AG09309 (cell line): Measurements from ENCODE around the gene ARGFX.

Experiments
- DNase-seq: peaks from one replicate; pipeline ENCODE4 v3.0.0-alpha.2; 2010; ENCODE audit warnings: low read depth
- H3K4me3 ChIP-seq: 2 replicates; pipeline ENCODE4 v1.5.1; 2011; ENCODE audit warnings: mild to moderate bottlenecking, low read depth, low read length, moderate library complexity; ENCODE audit not compliant: control insufficient read depth
- TF ChIP-seq, protein P1 (sequence below): IDR thresholded peaks from 2 replicates; pipeline ENCODE4 v1.5.1; 2011; ENCODE audit warnings: mild to moderate bottlenecking, low read depth, low read length, inconsistent platforms; ENCODE audit not compliant: insufficient read depth, control insufficient read depth; ENCODE audit errors: missing control alignments

The ARGFX gene

DNA sequence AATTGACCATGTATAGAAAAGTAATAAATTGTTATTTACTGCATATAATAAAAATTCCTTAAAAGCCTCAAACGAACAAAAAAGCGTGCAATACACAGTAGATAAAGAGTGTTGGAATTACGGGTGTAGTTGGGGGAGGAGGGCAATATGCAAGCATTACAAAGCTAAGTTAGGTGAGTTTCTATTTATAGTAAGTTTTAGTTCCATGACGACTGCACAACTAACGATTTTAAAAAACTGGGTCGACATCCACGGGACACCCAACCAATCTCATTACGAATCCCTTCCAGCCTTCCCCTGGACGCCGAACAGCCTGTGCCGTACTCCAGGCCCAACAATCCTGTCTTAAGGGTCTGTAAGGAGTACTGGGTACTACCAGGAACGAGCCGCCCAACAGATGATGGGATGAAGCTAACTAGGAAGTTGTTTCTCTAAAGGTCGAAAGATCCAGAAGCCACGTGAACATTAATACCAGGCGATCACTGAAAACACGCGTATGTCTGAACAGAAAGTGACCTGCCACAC is 22.6 kb upstream of the ARGFX start:
- no peak for DNase-seq
- TF ChIP-seq, protein P1, sequence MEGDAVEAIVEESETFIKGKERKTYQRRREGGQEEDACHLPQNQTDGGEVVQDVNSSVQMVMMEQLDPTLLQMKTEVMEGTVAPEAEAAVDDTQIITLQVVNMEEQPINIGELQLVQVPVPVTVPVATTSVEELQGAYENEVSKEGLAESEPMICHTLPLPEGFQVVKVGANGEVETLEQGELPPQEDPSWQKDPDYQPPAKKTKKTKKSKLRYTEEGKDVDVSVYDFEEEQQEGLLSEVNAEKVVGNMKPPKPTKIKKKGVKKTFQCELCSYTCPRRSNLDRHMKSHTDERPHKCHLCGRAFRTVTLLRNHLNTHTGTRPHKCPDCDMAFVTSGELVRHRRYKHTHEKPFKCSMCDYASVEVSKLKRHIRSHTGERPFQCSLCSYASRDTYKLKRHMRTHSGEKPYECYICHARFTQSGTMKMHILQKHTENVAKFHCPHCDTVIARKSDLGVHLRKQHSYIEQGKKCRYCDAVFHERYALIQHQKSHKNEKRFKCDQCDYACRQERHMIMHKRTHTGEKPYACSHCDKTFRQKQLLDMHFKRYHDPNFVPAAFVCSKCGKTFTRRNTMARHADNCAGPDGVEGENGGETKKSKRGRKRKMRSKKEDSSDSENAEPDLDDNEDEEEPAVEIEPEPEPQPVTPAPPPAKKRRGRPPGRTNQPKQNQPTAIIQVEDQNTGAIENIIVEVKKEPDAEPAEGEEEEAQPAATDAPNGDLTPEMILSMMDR = no peak
- H3K4me3 ChIP-seq = peak overlapping the region; percentile 60

DNA sequence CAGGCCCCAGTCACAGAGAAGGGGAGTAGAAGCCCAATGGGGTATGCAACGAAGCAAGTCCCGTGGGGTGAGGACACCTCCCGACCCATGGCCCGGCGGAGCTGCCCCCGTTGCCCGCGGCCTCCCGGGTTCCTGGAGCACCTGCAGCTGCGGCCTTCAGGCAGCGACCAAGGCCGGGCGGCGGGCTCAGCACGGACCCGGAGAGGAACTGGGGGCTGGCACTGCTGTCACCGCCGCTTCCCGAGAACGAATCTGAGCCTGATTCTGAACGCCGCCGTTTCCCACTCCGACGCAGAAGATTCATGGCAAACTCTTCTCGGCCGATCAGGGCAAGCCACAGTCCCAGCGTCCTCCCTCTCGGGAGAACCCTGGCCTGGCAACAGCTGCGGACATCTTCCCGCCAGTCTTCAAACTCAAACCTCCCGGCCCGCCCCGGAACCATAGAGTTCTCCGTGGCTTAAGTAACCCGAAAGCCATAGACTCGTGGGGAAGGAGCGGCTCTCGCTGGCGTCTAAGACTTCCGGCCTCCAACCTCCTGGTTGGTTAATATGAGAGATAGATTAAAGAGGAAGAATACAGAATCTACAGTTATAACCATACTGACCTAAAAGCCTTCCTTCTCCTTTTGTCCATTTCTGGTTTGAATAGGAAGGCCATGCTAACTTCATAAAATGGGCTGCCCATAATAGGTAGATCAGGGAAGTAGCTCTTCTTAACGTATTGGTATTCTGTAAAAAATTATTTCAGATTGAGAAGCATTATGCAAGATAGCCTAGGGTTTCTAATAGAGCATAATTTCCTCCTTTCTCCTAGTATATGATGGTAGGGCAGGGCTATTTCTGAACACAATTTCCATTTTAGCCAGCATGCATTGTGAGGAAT is 21.9 kb upstream of the ARGFX start, which contains the start of gene POLQ:
POLQ (minus strand) TSS at position 415 of the 882 bp plus-strand sequence; CDS start at position 304, 111 bp downstream.
- TF ChIP-seq, protein P1 = no peak
- H3K4me3 ChIP-seq = peak within 1 kb of the TSS; percentile 60
- DNase-seq = peak; percentile 79

DNA sequence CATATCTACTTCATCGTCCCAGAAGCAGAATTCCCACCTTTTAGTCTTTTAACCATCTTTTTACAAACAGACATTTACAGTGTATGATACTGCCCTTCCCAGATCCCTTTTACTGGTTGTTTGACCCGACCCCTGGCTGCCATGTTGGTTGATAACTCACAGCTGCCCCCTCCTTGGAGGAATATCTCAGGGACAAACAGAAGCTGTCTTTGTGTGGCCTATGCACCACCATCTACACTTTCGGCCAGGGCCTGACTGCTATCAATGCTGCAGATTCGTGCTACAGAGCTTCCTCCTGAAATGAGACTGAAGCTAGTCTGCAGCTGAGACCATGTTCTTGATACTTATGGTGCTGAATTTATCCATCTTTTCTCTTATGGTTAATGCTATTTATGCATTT is 15.4 kb upstream of the ARGFX start:
- DNase-seq = no peak
- H3K4me3 ChIP-seq = no peak overlapping the region
- TF ChIP-seq, protein P1 = no peak

DNA sequence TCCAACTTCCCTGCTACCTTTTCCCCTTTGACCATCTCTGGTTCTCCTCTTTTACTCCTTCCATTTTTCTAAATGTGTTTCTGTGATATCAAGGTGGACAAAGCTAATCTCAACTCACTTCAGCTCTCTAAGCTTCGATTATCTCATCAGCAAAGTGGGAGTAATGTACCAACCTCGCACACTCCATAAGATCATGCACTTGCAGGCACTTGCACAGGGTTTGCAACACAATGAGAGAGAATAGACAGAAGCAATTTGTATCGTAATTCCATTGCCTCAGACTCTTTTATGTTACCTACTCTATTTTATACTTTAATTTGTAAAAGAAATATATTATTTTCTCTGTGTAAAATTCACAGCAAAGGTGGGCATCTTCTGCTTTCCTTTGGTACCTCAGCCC is 15.0 kb upstream of the ARGFX start:
- no peak overlapping the region for H3K4me3 ChIP-seq
- TF ChIP-seq, protein P1 = no peak
- no peak for DNase-seq

DNA sequence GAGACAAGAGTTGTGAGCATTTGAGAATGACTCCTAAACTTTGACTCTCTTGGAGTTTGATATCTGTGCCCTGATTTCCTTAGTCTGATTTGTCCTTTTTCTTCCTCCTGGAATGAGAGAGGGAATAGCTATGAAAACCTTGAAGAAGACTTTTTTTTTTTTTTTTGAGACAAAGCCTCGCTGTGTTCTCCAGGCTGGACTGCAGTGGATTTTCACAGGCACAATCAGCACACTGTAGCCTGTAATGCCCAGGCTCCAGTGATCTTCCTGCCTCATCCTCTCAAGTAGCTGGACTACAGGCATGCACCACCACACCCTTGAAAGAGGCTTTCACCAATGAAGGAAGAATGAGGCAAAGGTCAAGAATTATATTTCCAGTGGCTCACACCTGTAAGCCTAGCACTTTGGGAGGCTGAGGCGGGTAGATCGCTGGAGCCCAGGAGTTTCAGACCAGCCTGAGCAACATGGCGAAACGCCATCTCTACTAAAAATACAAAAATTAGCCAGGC is 10.3 kb upstream of the ARGFX start:
- no peak overlapping the region for H3K4me3 ChIP-seq

DNA sequence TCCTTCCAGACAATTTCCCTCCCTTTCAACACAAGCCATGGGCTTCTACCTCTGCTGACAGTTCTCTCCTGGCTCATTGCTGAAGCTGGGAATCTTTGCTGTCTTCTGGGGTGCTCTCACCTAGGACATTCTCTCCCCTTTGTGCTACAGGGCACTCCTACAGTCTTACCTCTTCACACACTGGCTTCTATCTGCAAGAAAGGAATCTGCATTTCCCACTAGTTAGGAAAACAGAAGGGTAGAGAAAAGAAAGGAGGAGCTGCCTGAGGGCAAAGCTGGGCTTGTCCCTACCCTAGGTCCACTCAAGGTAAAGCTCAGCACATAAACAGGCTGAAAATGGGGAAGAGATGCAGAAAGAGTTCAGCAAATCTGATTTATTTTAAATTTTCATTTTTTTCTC is 5.6 kb upstream of the ARGFX start:
- no peak overlapping the region for H3K4me3 ChIP-seq
- TF ChIP-seq, protein P1 = no peak
- no peak for DNase-seq

More for the DNA sequence above, 10.3 kb upstream of the ARGFX start:
- no peak for DNase-seq
- TF ChIP-seq, protein P1 = no peak
